A673 (cell line): ENCODE measurements around the gene COL5A1. TPM values are rescaled to one million over a fixed set of nuclear protein-coding genes. Genes with fewer than 3 reads are reported as not detected.

Experiments used
- BruUV-seq: library from RNA; stranded (reverse); fragments of 400-500 nt; replicated peaks from 2 replicates; lab custom pipeline; 2021; lab: Mats Ljungman, UMichigan
- CTCF ChIA-PET: fragments of 300-600 bp; sonication (Branson Sonifier 250); formaldehyde crosslinking; loops from one replicate; lab custom pipeline; 2022; ENCODE audit warnings: antibody characterized with exemption; lab: Charles Lee
- POLR2A ChIA-PET: fragments of 300-600 bp; sonication (Branson Sonifier 250); formaldehyde crosslinking; loops from one replicate; lab custom pipeline; 2022; ENCODE audit warnings: antibody characterized with exemption; ENCODE audit not compliant: low non-redundant PET; lab: Charles Lee
- DNase-seq: peaks from one replicate; pipeline ENCODE4 v3.0.0-alpha.2; 2015; ENCODE audit warnings: low spot score
- H3K27ac ChIP-seq: fragments of 200-600 bp; sonication (generic); 2 replicates; pipeline ENCODE4 v1.5.1; 2016; ENCODE audit warnings: mixed run types, low read depth, mild to moderate bottlenecking, mixed read lengths, antibody characterized with exemption, low read length; ENCODE audit not compliant: poor library complexity, severe bottlenecking
- H3K27me3 ChIP-seq: fragments of 200-600 bp; sonication (generic); replicated peaks from 2 replicates; pipeline ENCODE4 v1.6.1; 2017; ENCODE audit warnings: mixed run types, low read depth, mild to moderate bottlenecking, mixed read lengths, antibody characterized with exemption, low read length; ENCODE audit not compliant: insufficient read depth, poor library complexity
- H3K36me3 ChIP-seq: fragments of 200-600 bp; sonication (generic); 2 replicates; pipeline ENCODE4 v1.6.1; 2016; ENCODE audit warnings: mixed run types, mild to moderate bottlenecking, mixed read lengths, antibody characterized with exemption, low read length; ENCODE audit not compliant: insufficient read depth, poor library complexity, severe bottlenecking
- H3K4me1 ChIP-seq: fragments of 200-600 bp; sonication (generic); 2 replicates; pipeline ENCODE4 v1.6.1; 2017; ENCODE audit warnings: mixed run types, mild to moderate bottlenecking, mixed read lengths, antibody characterized with exemption, low read length; ENCODE audit not compliant: insufficient read depth, poor library complexity, severe bottlenecking
- H3K4me3 ChIP-seq: fragments of 200-600 bp; sonication (generic); 2 replicates; pipeline ENCODE4 v1.5.1; 2016; ENCODE audit warnings: low read depth, mixed run types, mild to moderate bottlenecking, mixed read lengths, low read length; ENCODE audit not compliant: poor library complexity, severe bottlenecking
- H3K9me3 ChIP-seq: fragments of 200-600 bp; sonication (generic); 2 replicates; pipeline ENCODE4 v1.6.1; 2016; ENCODE audit warnings: mixed run types, low read depth, mild to moderate bottlenecking, mixed read lengths, antibody characterized with exemption, low read length; ENCODE audit not compliant: poor library complexity, severe bottlenecking
- EZH2 ChIP-seq: fragments of 200-600 bp; sonication (generic); IDR thresholded peaks from 2 replicates; pipeline ENCODE4 v1.6.1; 2017; ENCODE audit warnings: borderline replicate concordance, low read depth, mild to moderate bottlenecking, mixed read lengths, antibody characterized with exemption, low read length; ENCODE audit not compliant: poor library complexity, severe bottlenecking
- intact Hi-C: fragments of 100-400 bp; cut with micrococcal nuclease; formaldehyde crosslinking; loops from one replicate; pipeline ENCODE4 v1.10.0; 2022; ENCODE audit not compliant: unreplicated experiment
- total RNA-seq: library from RNA; stranded (reverse); gene quantifications from 2 replicates; pipeline ENCODE4 v1.2.3, GENCODE V29; 2021
- TF ChIP-seq, protein P1 (sequence below): fragments of 300-800, 200-600 bp; sonication (generic); conservative IDR thresholded peaks from 2 replicates; pipeline ENCODE4 v1.5.1; 2017; ENCODE audit warnings: low read depth, mild to moderate bottlenecking, antibody characterized with exemption, low read length, moderate library complexity, mixed read lengths

COL5A1 gene
- total RNA-seq, 1 experiment from 2014 or later = 33.6 TPM

DNA sequence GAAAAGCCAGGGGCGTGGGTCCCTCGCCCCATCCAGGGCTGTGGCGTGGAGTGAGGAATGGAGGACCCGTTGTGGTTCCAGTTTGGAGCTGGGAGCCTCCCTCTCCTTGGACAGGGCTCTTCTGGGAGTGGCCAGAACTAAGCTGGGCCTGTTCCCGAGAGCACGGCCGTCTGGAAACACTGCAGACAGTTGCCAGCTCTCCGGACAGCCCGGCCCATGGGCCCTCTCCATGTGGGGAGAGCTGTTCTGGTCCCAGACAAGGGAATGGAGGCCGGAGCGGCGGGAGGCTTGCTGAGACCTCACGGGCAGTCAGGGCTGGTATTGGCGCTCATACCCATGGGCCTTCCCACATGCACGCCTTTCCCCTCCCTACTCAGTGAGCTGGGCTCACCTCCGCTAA, 193.8 kb downstream of the COL5A1 start:
- Histone ChIP-seq H3K9me3 (no peaks in the 10 kb centered on the region), H3K36me3 (no peaks in the 10 kb centered on the region), H3K27ac (no peak overlapping the region), H3K4me3 (no peak overlapping the region), H3K27me3 (no peaks in the 10 kb centered on the region), H3K4me1 (no peaks in the 10 kb centered on the region)
- TF ChIP-seq, protein P1, sequence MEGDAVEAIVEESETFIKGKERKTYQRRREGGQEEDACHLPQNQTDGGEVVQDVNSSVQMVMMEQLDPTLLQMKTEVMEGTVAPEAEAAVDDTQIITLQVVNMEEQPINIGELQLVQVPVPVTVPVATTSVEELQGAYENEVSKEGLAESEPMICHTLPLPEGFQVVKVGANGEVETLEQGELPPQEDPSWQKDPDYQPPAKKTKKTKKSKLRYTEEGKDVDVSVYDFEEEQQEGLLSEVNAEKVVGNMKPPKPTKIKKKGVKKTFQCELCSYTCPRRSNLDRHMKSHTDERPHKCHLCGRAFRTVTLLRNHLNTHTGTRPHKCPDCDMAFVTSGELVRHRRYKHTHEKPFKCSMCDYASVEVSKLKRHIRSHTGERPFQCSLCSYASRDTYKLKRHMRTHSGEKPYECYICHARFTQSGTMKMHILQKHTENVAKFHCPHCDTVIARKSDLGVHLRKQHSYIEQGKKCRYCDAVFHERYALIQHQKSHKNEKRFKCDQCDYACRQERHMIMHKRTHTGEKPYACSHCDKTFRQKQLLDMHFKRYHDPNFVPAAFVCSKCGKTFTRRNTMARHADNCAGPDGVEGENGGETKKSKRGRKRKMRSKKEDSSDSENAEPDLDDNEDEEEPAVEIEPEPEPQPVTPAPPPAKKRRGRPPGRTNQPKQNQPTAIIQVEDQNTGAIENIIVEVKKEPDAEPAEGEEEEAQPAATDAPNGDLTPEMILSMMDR = no peak
- TF ChIP-seq EZH2 = no peak
- intact Hi-C loops = no loop called here
- DNase-seq = no peak
- CTCF ChIA-PET = no interaction called here
- POLR2A ChIA-PET = no interaction called here
- no TSS peak for BruUV-seq

DNA sequence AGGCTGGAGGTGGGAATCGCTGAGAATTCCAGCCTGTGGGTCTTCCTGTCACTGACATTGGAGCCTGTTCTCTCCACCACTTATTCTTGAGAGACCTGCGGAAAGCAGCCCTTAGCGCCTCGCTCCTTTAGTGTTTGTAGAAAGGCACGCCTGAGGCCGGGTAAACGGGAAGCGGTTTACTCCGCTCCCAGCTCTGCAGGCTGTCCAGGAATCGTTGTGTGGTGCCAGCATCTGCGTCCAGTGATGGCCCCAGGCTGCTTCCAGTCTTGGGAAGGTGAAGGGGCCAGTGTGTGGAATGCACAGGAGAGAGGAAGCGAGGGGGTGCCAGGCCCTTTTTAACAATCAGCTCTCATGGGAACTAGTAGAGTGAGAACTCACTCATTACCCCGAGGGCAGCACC, 194.4 kb downstream of the COL5A1 start:
- CTCF ChIA-PET = no interaction called here
- Histone ChIP-seq H3K27me3 (no peaks in the 10 kb centered on the region), H3K27ac (no peak overlapping the region), H3K9me3 (no peaks in the 10 kb centered on the region), H3K36me3 (no peaks in the 10 kb centered on the region), H3K4me3 (no peak overlapping the region), H3K4me1 (no peaks in the 10 kb centered on the region)
- intact Hi-C loops = no loop called here
- POLR2A ChIA-PET = no interaction called here
- TF ChIP-seq, protein P1 = no peak
- no peak for TF ChIP-seq EZH2
- no peak for DNase-seq
- no TSS peak for BruUV-seq

DNA sequence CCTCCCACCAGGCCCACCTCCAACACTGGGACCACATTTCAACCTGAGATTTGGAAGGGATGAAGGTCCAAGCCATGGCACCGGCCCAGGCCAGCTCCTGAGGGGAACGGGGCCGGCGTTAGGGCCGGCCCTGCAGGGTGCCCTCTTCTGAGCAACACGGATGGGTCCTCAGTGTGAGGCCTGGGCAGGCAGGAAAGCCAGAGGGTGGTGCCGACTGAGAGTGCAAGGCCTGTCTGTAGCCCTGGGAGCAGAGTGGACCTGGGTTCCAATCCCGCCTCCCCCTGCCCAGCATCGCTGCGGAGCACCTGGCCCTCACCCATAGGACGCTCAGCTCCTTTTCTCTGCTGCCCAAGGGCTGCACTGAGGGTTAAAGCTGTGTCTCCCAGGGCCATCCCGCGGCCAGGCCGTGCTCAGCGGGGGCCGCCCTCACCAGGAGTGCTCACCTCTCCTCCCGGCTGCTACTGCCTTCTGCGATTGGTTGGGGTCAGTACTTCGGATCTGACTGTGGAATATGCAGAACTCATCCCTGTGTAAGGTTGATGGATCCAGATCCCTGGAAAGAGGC, 194.9 kb downstream of the COL5A1 start:
- BruUV-seq = no TSS peak
- Histone ChIP-seq H3K27ac (no peak overlapping the region), H3K4me3 (no peak overlapping the region), H3K36me3 (no peaks in the 10 kb centered on the region), H3K9me3 (no peaks in the 10 kb centered on the region), H3K4me1 (no peaks in the 10 kb centered on the region), H3K27me3 (no peaks in the 10 kb centered on the region)
- POLR2A ChIA-PET = interaction anchor here (0.6 kb wide), 1 partner anchor 37 kb away, joined by 6 read pairs; no protein-coding TSS in a partner anchor
- TF ChIP-seq EZH2 = no peak
- TF ChIP-seq, protein P1 = no peak
- CTCF ChIA-PET = no interaction called here
- intact Hi-C loops = no loop called here
- no peak for DNase-seq
